GM08714 (cell line): ENCODE results near the gene JMJD4.

Source experiments
- H3K4me3 ChIP-seq: fragments of 200-500 bp; sonication (Bioruptor generic); 2 replicates; pipeline ENCODE4 v1.5.1; 2014; ENCODE audit warnings: mild to moderate bottlenecking, low read length, inconsistent platforms
- ZNF274 ChIP-seq: IDR thresholded peaks from 2 replicates; pipeline ENCODE4 v1.6.1; 2012; ENCODE audit warnings: mild to moderate bottlenecking, low read depth, low read length

Gene JMJD4

DNA sequence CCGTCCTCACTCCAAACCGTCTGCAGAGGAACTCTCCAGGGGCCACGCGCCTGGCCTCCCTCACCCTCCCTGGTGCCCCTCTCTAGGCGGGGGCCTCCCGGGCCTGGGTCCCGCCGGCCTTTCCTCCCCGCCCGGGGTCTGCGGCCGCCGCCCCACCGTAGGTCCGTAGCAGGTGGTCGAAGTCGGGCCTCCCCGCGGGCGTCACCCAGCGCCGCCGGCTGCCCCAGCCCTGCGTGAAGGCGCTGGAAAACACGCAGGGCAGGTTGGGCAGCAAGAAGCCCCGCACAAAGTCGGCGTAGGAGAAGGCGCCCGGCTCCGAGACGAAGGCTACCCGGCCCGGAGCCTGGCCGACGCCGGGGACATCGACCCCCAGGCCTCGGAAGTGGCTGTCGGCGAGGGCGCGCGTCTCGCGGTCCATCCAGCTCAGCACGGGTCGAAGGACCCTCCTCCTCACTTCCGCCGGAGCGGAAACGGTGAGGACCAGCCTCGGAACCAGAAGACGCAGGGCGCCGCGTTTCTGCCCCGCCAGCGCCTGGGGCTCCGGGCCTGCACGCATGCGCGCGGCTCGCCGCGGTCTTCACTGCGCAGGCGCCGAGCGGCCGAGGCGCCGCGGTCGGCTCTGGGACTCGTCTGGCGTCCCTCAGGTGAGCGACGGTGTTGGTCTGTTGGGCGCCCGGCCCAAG lies at the start of gene JMJD4, which contains the start of gene SNAP47:
JMJD4 (minus strand) TSS at position 447 of the 683 bp plus-strand sequence; CDS start at position 418, 29 bp downstream.
SNAP47 (plus strand) TSS at position 580 of the 683 bp plus-strand sequence. CDS start 12,302 bp downstream, outside the sequence.
- peak within 1 kb of the TSS; percentile 97 for H3K4me3 ChIP-seq
- no peak for TF ChIP-seq ZNF274

DNA sequence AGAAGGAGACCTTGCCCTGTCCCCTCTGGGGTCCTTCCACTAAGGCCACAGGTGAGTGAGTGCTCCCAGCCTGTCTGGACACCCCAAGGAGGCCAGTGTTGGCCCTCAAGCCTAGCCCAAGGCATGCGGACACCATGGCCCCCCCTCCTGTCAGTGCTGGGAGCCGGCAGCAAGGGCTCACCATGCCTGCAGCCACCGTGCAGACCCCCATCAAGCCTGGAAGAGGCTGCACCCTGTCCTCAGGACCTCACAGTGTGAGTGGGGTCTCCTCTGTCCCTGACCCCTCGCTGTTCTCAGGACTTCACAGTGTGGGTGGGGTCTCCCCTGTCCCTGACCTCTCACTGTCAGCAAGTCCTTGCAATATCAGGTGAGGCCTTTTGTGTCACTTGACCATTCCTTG lies 47.1 kb upstream of the JMJD4 start:
- TF ChIP-seq ZNF274, result no peak
- no peak overlapping the region for H3K4me3 ChIP-seq

DNA sequence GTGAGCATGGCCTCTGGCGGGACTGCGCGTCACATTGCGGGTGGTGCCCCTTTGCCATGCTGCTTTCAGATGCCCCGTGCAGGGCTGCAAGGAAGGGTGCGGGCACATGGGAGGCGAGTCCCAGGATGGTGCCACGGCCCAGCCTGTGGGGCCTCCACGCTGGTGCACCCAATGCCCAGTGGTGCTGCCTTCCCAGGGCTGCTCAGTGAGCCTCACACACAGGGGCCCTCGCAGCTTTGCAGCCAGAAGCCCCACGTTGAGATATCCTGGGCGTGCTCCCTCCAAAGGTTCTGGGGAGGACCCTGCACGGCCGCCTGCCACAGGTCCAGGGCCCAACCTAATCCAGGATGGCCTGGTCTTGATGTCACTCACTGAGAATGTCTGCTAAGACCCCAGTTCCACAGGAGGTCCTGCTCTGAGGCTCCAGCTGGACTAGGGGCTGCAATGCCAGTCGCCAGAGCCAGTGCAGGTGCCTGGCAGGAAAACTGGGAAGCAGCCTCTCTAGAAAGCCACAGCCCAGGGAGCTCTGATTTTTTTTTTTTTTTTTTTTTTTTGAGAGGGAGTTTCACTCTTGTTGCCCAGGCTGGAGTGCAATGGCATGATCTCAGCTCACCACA lies 46.3 kb upstream of the JMJD4 start:
- no peak for TF ChIP-seq ZNF274
- no peak overlapping the region for H3K4me3 ChIP-seq

DNA sequence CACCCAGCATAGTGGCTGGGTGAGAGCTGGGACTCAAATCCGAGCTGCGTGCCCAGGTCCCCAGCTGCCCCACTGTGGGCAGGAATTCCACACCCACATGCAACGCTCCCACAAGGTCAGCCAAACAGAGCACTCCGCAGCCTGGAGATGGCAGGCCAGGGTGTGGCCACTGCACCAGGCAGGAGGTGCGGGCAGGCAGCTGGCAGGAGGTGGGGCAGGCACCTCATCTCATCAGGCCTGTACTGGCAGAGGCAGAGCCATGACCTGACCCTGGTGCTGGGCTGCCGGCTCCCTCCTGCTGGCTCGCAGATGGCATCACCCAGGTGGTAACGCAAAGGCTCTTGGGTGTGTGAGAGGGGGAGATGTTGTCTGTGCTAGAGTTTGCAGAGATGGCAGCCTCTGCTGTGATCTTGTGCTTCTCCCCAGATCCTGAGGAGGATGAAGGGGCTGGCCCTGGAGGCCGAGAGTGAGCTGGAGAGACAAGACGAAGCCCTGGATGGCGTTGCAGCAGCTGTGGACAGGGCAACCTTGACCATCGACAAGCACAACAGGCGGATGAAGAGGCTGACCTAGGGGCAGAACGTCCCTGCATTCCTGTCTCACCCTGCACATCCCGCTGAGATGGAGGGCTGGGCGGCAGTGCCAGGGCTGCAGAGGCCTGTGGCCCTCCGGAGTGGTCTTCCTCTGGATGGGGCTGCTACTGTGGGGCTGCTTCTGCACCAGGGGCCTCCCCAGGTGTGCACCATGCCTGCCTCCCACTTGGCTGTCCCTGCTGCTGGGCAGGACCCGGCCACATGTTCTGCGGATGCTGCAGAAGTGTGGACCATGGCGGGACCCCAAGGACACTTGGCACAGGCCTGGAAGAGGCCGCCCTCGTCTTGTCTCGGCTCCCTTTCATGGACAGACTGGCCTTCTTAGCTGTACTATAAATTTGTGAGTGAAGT lies 45.3 kb upstream of the JMJD4 start:
- no peak overlapping the region for H3K4me3 ChIP-seq
- TF ChIP-seq ZNF274, result no peak

- TF ChIP-seq ZNF274, result no peak
- H3K4me3 ChIP-seq, result no peak overlapping the region
These were observed 44.6 kb upstream of the JMJD4 start for GRCh38 chr1:227779685-227780084.

- no peak for TF ChIP-seq ZNF274
- H3K4me3 ChIP-seq, result no peak overlapping the region
These were observed 43.9 kb upstream of the JMJD4 start for GRCh38 chr1:227779021-227779441.

GRCh38 chr1:227778401-227778947 lies 43.4 kb upstream of the JMJD4 start:
- no peak for TF ChIP-seq ZNF274
- H3K4me3 ChIP-seq, result no peak overlapping the region

- H3K4me3 ChIP-seq, result no peak overlapping the region
- TF ChIP-seq ZNF274, result no peak
These were observed 42.5 kb upstream of the JMJD4 start for GRCh38 chr1:227777646-227778045.

DNA sequence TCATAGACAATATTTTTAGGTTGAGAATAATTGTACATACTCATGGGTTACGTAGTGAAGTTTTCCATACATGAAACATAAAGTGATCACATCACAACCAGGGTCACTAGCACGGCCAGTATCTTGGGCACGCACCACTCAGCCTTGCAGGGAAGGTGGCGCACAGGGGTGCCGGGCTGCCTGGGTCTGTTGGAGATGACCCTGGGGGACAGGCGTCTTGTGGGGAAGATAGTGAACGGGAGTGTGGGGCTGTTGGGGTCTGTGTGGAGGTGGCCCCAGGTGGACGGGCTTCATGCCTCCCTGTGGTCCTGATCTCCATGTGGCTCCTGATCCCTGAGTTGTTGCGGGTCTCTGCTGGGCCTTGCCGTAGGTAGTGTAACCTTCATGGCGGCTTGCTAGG lies 42.1 kb upstream of the JMJD4 start:
- no peak overlapping the region for H3K4me3 ChIP-seq
- no peak for TF ChIP-seq ZNF274

- no peak overlapping the region for H3K4me3 ChIP-seq
- TF ChIP-seq ZNF274, result no peak
These were observed 41.2 kb upstream of the JMJD4 start for GRCh38 chr1:227776331-227776771.

- no peak for TF ChIP-seq ZNF274
- no peak overlapping the region for H3K4me3 ChIP-seq
These were observed 40.7 kb upstream of the JMJD4 start for GRCh38 chr1:227775841-227776240.

DNA sequence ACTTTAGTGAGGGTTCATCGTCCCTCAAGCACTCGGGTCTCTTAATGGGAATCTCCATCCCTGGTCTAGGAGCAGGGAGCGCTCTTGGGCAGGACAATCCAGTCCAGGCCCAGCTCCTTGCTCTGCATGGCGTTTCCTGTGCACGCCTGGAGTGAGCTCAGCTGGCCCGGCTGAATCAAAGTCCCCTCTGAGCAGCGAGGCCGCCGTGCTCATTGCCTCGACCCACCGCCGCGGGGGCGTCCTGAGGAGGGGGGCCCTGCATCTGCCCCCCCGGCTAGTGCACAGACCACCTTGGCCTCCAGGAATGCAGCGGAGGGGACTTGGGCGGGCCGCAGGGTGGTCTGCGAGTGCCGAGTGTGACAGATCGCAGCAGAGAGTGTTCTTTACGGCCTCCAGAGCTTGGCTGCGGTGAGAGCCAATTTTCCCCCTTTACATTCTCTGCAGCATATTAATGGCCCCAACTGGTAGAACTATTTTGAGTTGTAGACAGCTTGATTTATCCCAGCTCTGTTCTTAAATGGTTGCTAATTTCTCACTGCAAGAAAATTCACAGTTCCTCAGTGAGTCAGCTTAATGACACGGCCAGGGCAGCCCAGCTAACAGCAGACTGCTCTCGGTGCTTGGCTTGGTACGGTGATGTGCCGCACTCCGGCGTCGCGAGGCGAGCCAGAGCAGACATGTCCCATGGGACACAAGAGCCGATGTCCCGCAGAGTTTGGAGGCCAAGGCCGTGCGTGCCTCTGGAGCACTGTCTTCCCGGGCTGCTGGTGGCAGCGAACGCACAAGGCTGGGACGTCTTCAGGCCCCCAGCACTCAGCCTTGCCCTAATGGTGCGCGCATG lies 39.9 kb upstream of the JMJD4 start:
- H3K4me3 ChIP-seq, result no peak overlapping the region
- no peak for TF ChIP-seq ZNF274

- no peak overlapping the region for H3K4me3 ChIP-seq
- no peak for TF ChIP-seq ZNF274
These were observed 39.1 kb upstream of the JMJD4 start for GRCh38 chr1:227774051-227774731.
